ENCODE results near the gene IRF4. TPM values are rescaled to one million over a fixed set of nuclear protein-coding genes. Genes with fewer than 3 reads are reported as not detected.
"Not testable (repeated sequence)": the region's sequence is repeated elsewhere in the genome, so short reads cannot be mapped to it uniquely, and the experiment has no call there.

Gene IRF4
- total RNA-seq, 5 donors from 2014 or later (not counting 1 experiment from before 2014, with no cell fraction given) = 16.9 to 67.2 (median 28.4) TPM

DNA sequence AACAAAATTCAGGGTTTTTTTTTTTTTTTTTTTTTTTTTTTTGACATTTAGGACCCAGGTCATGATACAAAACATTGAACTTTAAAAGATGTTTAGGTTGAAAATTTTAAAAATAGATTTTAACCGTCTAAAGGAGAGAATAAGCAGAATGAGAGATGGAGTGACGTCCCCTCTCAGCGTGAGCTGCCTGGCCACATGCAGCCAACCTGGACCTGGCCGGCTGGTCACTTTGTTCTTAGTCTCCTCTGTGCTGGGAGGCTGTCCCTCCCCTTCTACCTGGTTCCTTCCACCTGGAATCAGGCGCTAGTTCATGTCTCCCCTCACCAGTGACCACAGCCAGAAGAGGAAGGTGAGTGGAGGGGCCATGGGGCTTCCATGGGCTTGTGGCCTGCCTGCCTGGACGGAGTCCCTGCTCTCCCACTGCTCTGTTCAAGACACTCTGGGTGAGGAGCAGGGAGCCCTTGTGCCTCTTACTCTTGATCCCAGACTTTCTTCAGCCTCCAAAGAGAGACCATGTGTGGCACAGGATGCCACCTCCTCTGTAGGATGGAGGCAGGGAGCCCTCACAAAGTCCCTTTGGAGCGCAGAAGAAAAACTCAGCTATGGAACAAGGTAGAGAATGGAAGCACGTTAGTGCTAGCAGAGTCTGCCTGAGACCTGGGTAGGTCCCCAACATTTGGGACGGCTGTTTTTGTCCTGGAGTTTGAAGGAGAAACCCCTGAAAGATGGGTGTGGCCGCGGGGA, 31.7 kb downstream of the IRF4 start:
- Mint-ChIP-seq H3K4me3 (no peak overlapping the region), H3K36me3 (no peaks in the 10 kb centered on the region), H3K27me3 (no peaks in the 10 kb centered on the region), H3K4me1 (peaks cover 0 to 12% (median 9%) of the 10 kb centered on the region in 3 donors), H3K27ac (no peak overlapping the region), H3K9me3 (peaks cover 0 to 7% (median 3%) of the 10 kb centered on the region in 3 donors)
- WGBS (ENCODE audit: insufficient coverage) = 81% methylated on average over 8 of the region's 11 CpGs
- no peak for ATAC-seq (replicated peaks in 1 of 4)
- H3K4me1 ChIP-seq (ENCODE audit: control insufficient read depth in 1 of 2, extremely low read depth in 1 of 2, insufficient read depth in 2 of 2, low read length in 2 of 2) = peaks cover 6 to 13% of the 10 kb centered on the region in 2 experiments
- H3K9me3 ChIP-seq = no peaks in the 10 kb centered on the region
- ChIA-PET CTCF (no interaction called here), POLR2A (interaction anchor here in 1 of 2 donors (0.7 kb wide), 1 partner anchor 24 kb away, joined by 14 read pairs; no protein-coding TSS in a partner anchor)
- no peak overlapping the region for H3K27ac ChIP-seq (ENCODE audit: low read length)
- no peak overlapping the region for H3K4me3 ChIP-seq (ENCODE audit: control insufficient read depth in 1 of 2, extremely low read depth in 1 of 2, low read length in 1 of 2)
- no peaks in the 10 kb centered on the region for H3K36me3 ChIP-seq (ENCODE audit: control insufficient read depth in 2 of 2, extremely low read depth in 1 of 2, insufficient read depth in 1 of 2, low read length in 1 of 2)
- H3K27me3 ChIP-seq (replicated peaks in 1 of 2; ENCODE audit: control insufficient read depth in 2 of 2, extremely low read depth in 1 of 2, insufficient read depth in 2 of 2, low read length in 1 of 2) = peaks cover 0 to 12% of the 10 kb centered on the region in 2 experiments
- DNase-seq = no peak

GRCh38 chr6:423799-424345, 32.3 kb downstream of the IRF4 start:
- no peak overlapping the region for H3K27ac Mint-ChIP-seq
- peaks cover 4 to 15% (median 11%) of the 10 kb centered on the region in 3 donors for H3K4me1 Mint-ChIP-seq
- H3K27me3 ChIP-seq (replicated peaks in 1 of 2; ENCODE audit: control insufficient read depth in 2 of 2, extremely low read depth in 1 of 2, insufficient read depth in 2 of 2, low read length in 1 of 2) = peaks cover 0 to 15% of the 10 kb centered on the region in 2 experiments
- 97% methylated on average over 22 of the region's 39 CpGs for WGBS (ENCODE audit: insufficient coverage)
- ChIA-PET POLR2A (no interaction called here), CTCF (no interaction called here)
- no peak overlapping the region for H3K4me3 Mint-ChIP-seq
- H3K27ac ChIP-seq (ENCODE audit: low read length) = no peak overlapping the region
- H3K4me1 ChIP-seq (ENCODE audit: control insufficient read depth in 1 of 2, extremely low read depth in 1 of 2, insufficient read depth in 2 of 2, low read length in 2 of 2) = peaks cover 8 to 19% of the 10 kb centered on the region in 2 experiments
- H3K27me3 Mint-ChIP-seq = peaks cover 0 to 2% of the 10 kb centered on the region in 2 donors
- peaks cover 0 to 7% (median 3%) of the 10 kb centered on the region in 3 donors for H3K9me3 Mint-ChIP-seq
- no peak overlapping the region for H3K4me3 ChIP-seq (ENCODE audit: control insufficient read depth in 1 of 2, extremely low read depth in 1 of 2, low read length in 1 of 2)
- no peak for ATAC-seq (replicated peaks in 1 of 4)
- H3K36me3 ChIP-seq (ENCODE audit: control insufficient read depth in 2 of 2, extremely low read depth in 1 of 2, insufficient read depth in 1 of 2, low read length in 1 of 2) = no peaks in the 10 kb centered on the region
- no peaks in the 10 kb centered on the region for H3K36me3 Mint-ChIP-seq
- DNase-seq = no peak
- no peaks in the 10 kb centered on the region for H3K9me3 ChIP-seq

DNA sequence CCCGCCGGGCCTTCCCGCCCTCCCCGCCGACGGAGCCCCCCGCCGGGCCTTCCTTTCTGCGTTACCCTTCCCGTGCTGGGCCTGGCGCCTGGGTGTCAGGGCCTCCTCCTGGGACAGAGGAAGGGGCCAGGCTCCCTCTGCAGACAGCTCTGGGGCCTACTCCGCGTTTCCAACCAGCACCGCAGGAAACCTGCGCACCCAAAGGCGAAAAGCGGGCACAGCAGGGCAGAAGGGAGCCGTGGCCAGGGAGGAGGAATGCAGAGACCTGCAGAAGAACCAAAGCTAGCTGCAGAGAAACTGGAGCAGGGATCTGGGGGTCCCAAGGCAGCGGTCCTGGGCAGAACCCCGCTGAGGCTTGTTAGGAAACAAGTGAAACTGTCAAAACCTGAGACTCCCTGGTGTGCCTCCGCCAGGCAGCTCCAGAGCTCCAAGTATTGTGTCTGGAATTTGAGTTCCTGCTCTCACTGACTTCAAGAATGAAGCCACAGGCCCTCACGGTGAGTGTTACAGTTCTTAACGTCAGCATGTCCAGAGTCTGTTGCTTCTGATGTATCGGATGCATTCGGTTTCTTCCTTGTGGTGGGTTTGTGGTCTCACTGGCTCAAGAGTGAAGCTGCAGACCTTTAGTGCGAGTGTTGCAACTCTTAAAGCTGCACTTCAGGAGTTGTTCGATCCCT, 33.3 kb downstream of the IRF4 start:
- Mint-ChIP-seq H3K4me1 (peaks cover 14 to 25% (median 21%) of the 10 kb centered on the region in 3 donors), H3K36me3 (no peaks in the 10 kb centered on the region), H3K4me3 (no peak overlapping the region), H3K9me3 (peaks cover 0 to 7% (median 3%) of the 10 kb centered on the region in 3 donors), H3K27ac (no peak overlapping the region), H3K27me3 (peaks cover 0 to 2% of the 10 kb centered on the region in 2 donors)
- ATAC-seq (replicated peaks in 1 of 4) = no peak
- H3K9me3 ChIP-seq = no peaks in the 10 kb centered on the region
- CTCF ChIA-PET = no interaction called here
- no peak for DNase-seq
- H3K27me3 ChIP-seq (replicated peaks in 1 of 2; ENCODE audit: control insufficient read depth in 2 of 2, extremely low read depth in 1 of 2, insufficient read depth in 2 of 2, low read length in 1 of 2) = peaks cover 0 to 15% of the 10 kb centered on the region in 2 experiments
- H3K36me3 ChIP-seq (ENCODE audit: control insufficient read depth in 2 of 2, extremely low read depth in 1 of 2, insufficient read depth in 1 of 2, low read length in 1 of 2) = no peaks in the 10 kb centered on the region
- 91% methylated on average over 20 of the region's 27 CpGs for WGBS (ENCODE audit: insufficient coverage)
- no peak overlapping the region for H3K4me3 ChIP-seq (ENCODE audit: control insufficient read depth in 1 of 2, extremely low read depth in 1 of 2, low read length in 1 of 2)
- no peak overlapping the region for H3K27ac ChIP-seq (ENCODE audit: low read length)
- POLR2A ChIA-PET = no interaction called here
- peaks cover 14 to 24% of the 10 kb centered on the region in 2 experiments for H3K4me1 ChIP-seq (ENCODE audit: control insufficient read depth in 1 of 2, extremely low read depth in 1 of 2, insufficient read depth in 2 of 2, low read length in 2 of 2)

- CTCF ChIA-PET; ATAC-seq (replicated peaks in 1 of 4); H3K9me3 Mint-ChIP-seq; H3K27ac ChIP-seq (ENCODE audit: low read length); H3K27ac Mint-ChIP-seq; H3K36me3 ChIP-seq (ENCODE audit: control insufficient read depth in 2 of 2, extremely low read depth in 1 of 2, insufficient read depth in 1 of 2, low read length in 1 of 2); DNase-seq; H3K36me3 Mint-ChIP-seq; H3K9me3 ChIP-seq; H3K4me3 Mint-ChIP-seq; H3K4me3 ChIP-seq (ENCODE audit: control insufficient read depth in 1 of 2, extremely low read depth in 1 of 2, low read length in 1 of 2); H3K27me3 Mint-ChIP-seq; POLR2A ChIA-PET: not testable (repeated sequence)
- peaks cover 0 to 15% of the 10 kb centered on the region in 2 experiments for H3K27me3 ChIP-seq (replicated peaks in 1 of 2; ENCODE audit: control insufficient read depth in 2 of 2, extremely low read depth in 1 of 2, insufficient read depth in 2 of 2, low read length in 1 of 2)
- H3K4me1 ChIP-seq (ENCODE audit: control insufficient read depth in 1 of 2, extremely low read depth in 1 of 2, insufficient read depth in 2 of 2, low read length in 2 of 2) = peaks cover 14 to 24% of the 10 kb centered on the region in 2 experiments
- 71% methylated on average over 7 of the region's 7 CpGs for WGBS (ENCODE audit: insufficient coverage)
- peaks cover 16 to 28% (median 23%) of the 10 kb centered on the region in 3 donors for H3K4me1 Mint-ChIP-seq
These were observed 33.9 kb downstream of the IRF4 start for GRCh38 chr6:425418-425788.

DNA sequence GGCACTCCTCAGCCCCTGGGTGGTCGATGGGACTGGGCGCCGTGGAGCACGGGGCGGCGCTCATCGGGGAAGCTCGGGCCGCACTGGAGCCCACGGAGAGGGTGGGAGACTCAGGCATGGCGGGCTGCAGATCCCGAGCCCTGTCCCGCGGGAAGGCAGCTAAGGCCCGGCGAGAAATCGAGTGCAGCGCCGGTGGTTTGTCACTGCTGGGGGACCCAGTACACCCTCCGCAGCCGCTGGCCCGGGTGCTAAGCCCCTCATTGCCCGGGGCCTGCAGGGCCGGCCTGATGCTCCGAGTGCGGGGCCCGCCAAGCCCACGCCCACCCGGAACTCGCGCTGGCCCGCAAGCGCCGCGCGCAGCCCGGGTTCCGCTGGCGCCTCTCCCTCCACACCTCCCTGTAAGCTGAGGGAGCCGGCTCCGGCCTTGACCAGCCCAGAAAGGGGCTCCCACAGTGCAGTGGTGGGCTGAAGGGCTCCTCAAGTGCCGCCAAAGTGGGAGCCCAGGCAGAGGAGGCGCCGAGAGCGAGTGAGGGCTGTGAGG, 34.7 kb downstream of the IRF4 start:
- H3K9me3 ChIP-seq; H3K4me3 ChIP-seq (ENCODE audit: control insufficient read depth in 1 of 2, extremely low read depth in 1 of 2, low read length in 1 of 2); POLR2A ChIA-PET; H3K27ac ChIP-seq (ENCODE audit: low read length); H3K27me3 Mint-ChIP-seq; CTCF ChIA-PET; H3K36me3 Mint-ChIP-seq; ATAC-seq (replicated peaks in 1 of 4); H3K4me3 Mint-ChIP-seq; H3K9me3 Mint-ChIP-seq; H3K27ac Mint-ChIP-seq; H3K36me3 ChIP-seq (ENCODE audit: control insufficient read depth in 2 of 2, extremely low read depth in 1 of 2, insufficient read depth in 1 of 2, low read length in 1 of 2); DNase-seq: not testable (repeated sequence)
- Histone ChIP-seq H3K4me1 (ENCODE audit: control insufficient read depth in 1 of 2, extremely low read depth in 1 of 2, insufficient read depth in 2 of 2, low read length in 2 of 2) (peaks cover 14 to 25% of the 10 kb centered on the region in 2 experiments), H3K27me3 (replicated peaks in 1 of 2; ENCODE audit: control insufficient read depth in 2 of 2, extremely low read depth in 1 of 2, insufficient read depth in 2 of 2, low read length in 1 of 2) (peaks cover 0 to 15% of the 10 kb centered on the region in 2 experiments)
- H3K4me1 Mint-ChIP-seq = peaks cover 19 to 34% (median 24%) of the 10 kb centered on the region in 3 donors
- WGBS (ENCODE audit: insufficient coverage) = 96% methylated on average over 27 of the region's 45 CpGs

DNA sequence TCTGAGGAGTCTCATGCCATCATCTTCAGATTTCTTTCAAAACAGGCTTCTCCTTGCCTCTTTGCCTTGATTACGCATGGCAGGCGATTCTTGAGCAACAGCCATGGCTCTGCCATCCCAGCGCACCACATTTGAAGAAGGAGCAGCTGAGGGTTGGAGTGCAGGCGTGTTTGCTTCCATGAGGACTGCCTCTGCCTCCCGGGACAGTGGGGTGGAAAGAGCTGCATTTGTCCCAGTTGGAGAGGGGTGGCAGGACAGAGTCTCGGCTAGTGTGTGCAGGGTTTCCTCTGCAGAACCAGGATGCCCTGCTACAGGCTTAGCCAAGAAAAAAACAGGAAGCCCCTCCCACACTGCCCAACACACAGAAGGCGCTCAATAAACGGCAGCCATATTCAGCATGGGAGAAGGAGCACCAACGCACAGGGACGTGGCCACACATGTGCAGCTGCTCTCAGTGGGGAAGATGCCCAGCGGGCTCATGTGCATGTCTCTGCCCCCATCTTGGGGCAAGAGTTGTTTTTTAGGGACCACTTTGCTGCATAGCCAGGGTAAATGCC, 36.6 kb downstream of the IRF4 start:
- WGBS (ENCODE audit: insufficient coverage) = 87% methylated on average over 10 of the region's 11 CpGs
- no peak overlapping the region for H3K27ac ChIP-seq (ENCODE audit: low read length)
- peaks cover 0 to 15% of the 10 kb centered on the region in 2 experiments for H3K27me3 ChIP-seq (replicated peaks in 1 of 2; ENCODE audit: control insufficient read depth in 2 of 2, extremely low read depth in 1 of 2, insufficient read depth in 2 of 2, low read length in 1 of 2)
- peaks cover 0 to 2% of the 10 kb centered on the region in 2 donors for H3K27me3 Mint-ChIP-seq
- no peaks in the 10 kb centered on the region for H3K36me3 Mint-ChIP-seq
- no peaks in the 10 kb centered on the region for H3K9me3 Mint-ChIP-seq
- POLR2A ChIA-PET = no interaction called here
- CTCF ChIA-PET = no interaction called here
- no peak for DNase-seq
- H3K4me1 ChIP-seq (ENCODE audit: control insufficient read depth in 1 of 2, extremely low read depth in 1 of 2, insufficient read depth in 2 of 2, low read length in 2 of 2) = peaks cover 18 to 35% of the 10 kb centered on the region in 2 experiments
- H3K4me3 ChIP-seq (ENCODE audit: control insufficient read depth in 1 of 2, extremely low read depth in 1 of 2, low read length in 1 of 2) = no peak overlapping the region
- no peak overlapping the region for H3K4me3 Mint-ChIP-seq
- H3K9me3 ChIP-seq = no peaks in the 10 kb centered on the region
- H3K36me3 ChIP-seq (ENCODE audit: control insufficient read depth in 2 of 2, extremely low read depth in 1 of 2, insufficient read depth in 1 of 2, low read length in 1 of 2) = no peaks in the 10 kb centered on the region
- H3K27ac Mint-ChIP-seq = no peak overlapping the region
- peaks cover 29 to 47% (median 30%) of the 10 kb centered on the region in 3 donors for H3K4me1 Mint-ChIP-seq
- no peak for ATAC-seq (replicated peaks in 1 of 4)

All from T-cell (primary cell).